Measurements from ENCODE around the gene TCF3.

Gene TCF3

GRCh38 chr19:1655131-1655981, 2.9 kb upstream of the TCF3 start:
- DNase-seq = no peak
- Mint-ChIP-seq H3K36me3 (ENCODE audit: low read depth) (peaks cover 5% of the 10 kb centered on the region), H3K9me3 (peaks cover 4% of the 10 kb centered on the region), H3K4me1 (peaks cover 7% of the 10 kb centered on the region), H3K4me3 (no peak overlapping the region), H3K27ac (no peak overlapping the region), H3K27me3 (ENCODE audit: low read depth, poor library complexity) (peaks cover 4% of the 10 kb centered on the region)
- TF ChIP-seq CTCF (IDR thresholded peaks at IDR 0.05) = no peak

- DNase-seq = no peak
- H3K27ac Mint-ChIP-seq = no peak overlapping the region
- H3K4me3 Mint-ChIP-seq = no peak overlapping the region
- H3K27me3 Mint-ChIP-seq (ENCODE audit: low read depth, poor library complexity) = peaks cover 4% of the 10 kb centered on the region
- no peak for TF ChIP-seq CTCF (IDR thresholded peaks at IDR 0.05)
- H3K9me3 Mint-ChIP-seq = no peaks in the 10 kb centered on the region
- peaks cover 5% of the 10 kb centered on the region for H3K36me3 Mint-ChIP-seq (ENCODE audit: low read depth)
- peaks cover 18% of the 10 kb centered on the region for H3K4me1 Mint-ChIP-seq
Measured at GRCh38 chr19:1654178-1654792, 1.9 kb upstream of the TCF3 start.

GRCh38 chr19:1653300-1653628, 849 bp upstream of the TCF3 start:
- DNase-seq = no peak
- H3K4me3 Mint-ChIP-seq = peak overlapping the region; percentile 79
- H3K27ac Mint-ChIP-seq = no peak overlapping the region
- no peaks in the 10 kb centered on the region for H3K9me3 Mint-ChIP-seq
- peaks cover 5% of the 10 kb centered on the region for H3K36me3 Mint-ChIP-seq (ENCODE audit: low read depth)
- no peaks in the 10 kb centered on the region for H3K27me3 Mint-ChIP-seq (ENCODE audit: low read depth, poor library complexity)
- no peak for TF ChIP-seq CTCF (IDR thresholded peaks at IDR 0.05)
- H3K4me1 Mint-ChIP-seq = peaks cover 28% of the 10 kb centered on the region

GRCh38 chr19:1651568-1652291, 685 bp downstream of the TCF3 start:
- DNase-seq = peak; percentile 48
- Mint-ChIP-seq H3K27ac (peak overlapping the region; percentile 97), H3K4me1 (peaks cover 33% of the 10 kb centered on the region), H3K4me3 (peak overlapping the region; percentile 95), H3K9me3 (no peaks in the 10 kb centered on the region), H3K27me3 (ENCODE audit: low read depth, poor library complexity) (no peaks in the 10 kb centered on the region), H3K36me3 (ENCODE audit: low read depth) (peaks cover 5% of the 10 kb centered on the region)
- TF ChIP-seq CTCF (IDR thresholded peaks at IDR 0.05) = no peak

- Mint-ChIP-seq H3K27ac (peak overlapping the region; percentile 97), H3K27me3 (ENCODE audit: low read depth, poor library complexity) (no peaks in the 10 kb centered on the region)
- peak; percentile 48 for DNase-seq
Measured at GRCh38 chr19:1650650-1651567, 1.5 kb downstream of the TCF3 start.

More at GRCh38 chr19:1650650-1651567, 1.5 kb downstream of the TCF3 start:
- Mint-ChIP-seq H3K9me3 (no peaks in the 10 kb centered on the region), H3K36me3 (ENCODE audit: low read depth) (peaks cover 10% of the 10 kb centered on the region), H3K4me1 (peaks cover 37% of the 10 kb centered on the region), H3K4me3 (peak overlapping the region; percentile 95)
- TF ChIP-seq CTCF (IDR thresholded peaks at IDR 0.05) = no peak
